ENCODE data around the gene ETV6. TPM values are rescaled to one million over a fixed set of nuclear protein-coding genes. Genes with fewer than 3 reads are reported as not detected.

The ETV6 gene
- total RNA-seq, 1 donor from 2014 or later, result 16.1 TPM

- ATAC-seq (ENCODE audit: poor library complexity) (no peak), DNase-seq (no peak)
- intact Hi-C loops (cut with DNase I), result no loop called here
Observed at GRCh38 chr12:11745113-11745512, 95.6 kb downstream of the ETV6 start.

- no peak for DNase-seq
- intact Hi-C loops (cut with DNase I), result no loop called here
- ATAC-seq (ENCODE audit: poor library complexity), result peak; percentile 25
Observed at GRCh38 chr12:11746024-11746771, 96.7 kb downstream of the ETV6 start.

- DNase-seq, result no peak
- intact Hi-C loops (cut with DNase I), result no loop called here
- ATAC-seq (ENCODE audit: poor library complexity), result no peak
Observed at GRCh38 chr12:11746940-11747716, 97.7 kb downstream of the ETV6 start.

- intact Hi-C loops (cut with DNase I), result no loop called here
- ATAC-seq (ENCODE audit: poor library complexity) (no peak), DNase-seq (no peak)
Observed at GRCh38 chr12:11747969-11748368, 98.5 kb downstream of the ETV6 start.

- ATAC-seq (ENCODE audit: poor library complexity), result no peak
- intact Hi-C loops (cut with DNase I), result no loop called here
- DNase-seq, result no peak
Observed at GRCh38 chr12:11748903-11749302, 99.4 kb downstream of the ETV6 start.

- peak; percentile 55 for DNase-seq
- intact Hi-C loops (cut with DNase I), result loop anchor here (10.0 kb wide), 1 partner anchor 95 kb away; no protein-coding TSS in a partner anchor
- ATAC-seq (ENCODE audit: poor library complexity), result no peak
Observed at GRCh38 chr12:11749943-11750690, 100.6 kb downstream of the ETV6 start.

- ATAC-seq (ENCODE audit: poor library complexity), result no peak
- intact Hi-C loops (cut with DNase I), result loop anchor here (10.0 kb wide), 1 partner anchor 98 kb away; no protein-coding TSS in a partner anchor
Observed at GRCh38 chr12:11752403-11753149, 103.1 kb downstream of the ETV6 start.

GRCh38 chr12:11753150-11753499 lies 103.7 kb downstream of the ETV6 start:
- no peak for ATAC-seq (ENCODE audit: poor library complexity)
- no peak for DNase-seq
- intact Hi-C loops (cut with DNase I), result loop anchor here (10.0 kb wide), 1 partner anchor 98 kb away; no protein-coding TSS in a partner anchor

More at GRCh38 chr12:11752403-11753149, 103.1 kb downstream of the ETV6 start:
- DNase-seq, result no peak

- no peak for DNase-seq
- intact Hi-C loops (cut with DNase I), result loop anchor here (10.0 kb wide), 1 partner anchor 99 kb away; no protein-coding TSS in a partner anchor
- peak; percentile 13 for ATAC-seq (ENCODE audit: poor library complexity)
Observed at GRCh38 chr12:11753826-11754225, 104.4 kb downstream of the ETV6 start.

- DNase-seq (no peak), ATAC-seq (ENCODE audit: poor library complexity) (no peak)
- intact Hi-C loops (cut with DNase I), result loop anchor here (10.0 kb wide), 1 partner anchor 99 kb away; no protein-coding TSS in a partner anchor
Observed at GRCh38 chr12:11754256-11754655, 104.8 kb downstream of the ETV6 start.

GRCh38 chr12:11755302-11755930 lies 105.9 kb downstream of the ETV6 start:
- DNase-seq (no peak), ATAC-seq (ENCODE audit: poor library complexity) (no peak)
- intact Hi-C loops (cut with DNase I), result loop anchor here (10.0 kb wide), 1 partner anchor 101 kb away; no protein-coding TSS in a partner anchor

- intact Hi-C loops (cut with DNase I), result loop anchor here (10.0 kb wide), 1 partner anchor 101 kb away; no protein-coding TSS in a partner anchor
- ATAC-seq (ENCODE audit: poor library complexity) (peak; percentile 75), DNase-seq (no peak)
Observed at GRCh38 chr12:11756022-11756421, 106.5 kb downstream of the ETV6 start.

GRCh38 chr12:11756523-11756922 lies 107.0 kb downstream of the ETV6 start:
- ATAC-seq (ENCODE audit: poor library complexity) (no peak), DNase-seq (no peak)
- intact Hi-C loops (cut with DNase I), result loop anchor here (10.0 kb wide), 1 partner anchor 102 kb away; no protein-coding TSS in a partner anchor

GRCh38 chr12:11757095-11757494 lies 107.6 kb downstream of the ETV6 start:
- ATAC-seq (ENCODE audit: poor library complexity) (no peak), DNase-seq (no peak)
- intact Hi-C loops (cut with DNase I), result loop anchor here (10.0 kb wide), 1 partner anchor 102 kb away; no protein-coding TSS in a partner anchor

GRCh38 chr12:11757531-11757930 lies 108.1 kb downstream of the ETV6 start:
- DNase-seq (no peak), ATAC-seq (ENCODE audit: poor library complexity) (no peak)
- intact Hi-C loops (cut with DNase I), result loop anchor here (10.0 kb wide), 1 partner anchor 103 kb away; no protein-coding TSS in a partner anchor

- intact Hi-C loops (cut with DNase I), result loop anchor here (10.0 kb wide), 1 partner anchor 103 kb away; no protein-coding TSS in a partner anchor
- ATAC-seq (ENCODE audit: poor library complexity) (peak; percentile 22), DNase-seq (no peak)
Observed at GRCh38 chr12:11758087-11758486, 108.6 kb downstream of the ETV6 start.
